OCI-LY1 (cell line): ENCODE results near the gene C3orf22.

Experiments
- H2AFZ ChIP-seq: fragments of 200-600 bp; sonication (generic), shearing (Covaris generic); 2 replicates; pipeline ENCODE4 v1.6.0; 2014; ENCODE audit warnings: antibody characterized with exemption, mild to moderate bottlenecking, low read length
- H3F3A ChIP-seq: fragments of 200-600 bp; sonication (generic), shearing (Covaris generic); 2 replicates; pipeline ENCODE4 v1.6.0; 2014; ENCODE audit warnings: mild to moderate bottlenecking, antibody characterized with exemption, low read length, moderate library complexity; ENCODE audit not compliant: insufficient read depth
- H3K27ac ChIP-seq: fragments of 200-600 bp; sonication (generic); 2 replicates; pipeline ENCODE4 v1.5.1; 2014; ENCODE audit warnings: low read length, mixed run types, mild to moderate bottlenecking, low read depth; ENCODE audit not compliant: poor library complexity, severe bottlenecking
- H3K27me3 ChIP-seq: fragments of 200-600 bp; sonication (generic); 2 replicates; pipeline ENCODE4 v1.6.0; 2014; ENCODE audit warnings: antibody characterized with exemption, mild to moderate bottlenecking, low read length, moderate library complexity; ENCODE audit not compliant: insufficient read depth
- H3K36me3 ChIP-seq: fragments of 200-600 bp; sonication (generic); 2 replicates; pipeline ENCODE4 v1.6.1; 2014; ENCODE audit warnings: mild to moderate bottlenecking, antibody characterized with exemption, low read length, moderate library complexity, mixed read lengths; ENCODE audit not compliant: insufficient read depth
- H3K4me1 ChIP-seq: fragments of 200-600 bp; sonication (generic); 2 replicates; pipeline ENCODE4 v1.5.1; 2014; ENCODE audit warnings: mild to moderate bottlenecking, low read length, moderate library complexity; ENCODE audit not compliant: insufficient read depth, severe bottlenecking
- H3K4me2 ChIP-seq: fragments of 200-600 bp; sonication (generic), shearing (Covaris generic); 2 replicates; pipeline ENCODE4 v1.6.1; 2014; ENCODE audit warnings: low read length
- H3K4me3 ChIP-seq: fragments of 200-600 bp; sonication (generic); 2 replicates; pipeline ENCODE4 v1.5.1; 2014; ENCODE audit warnings: low read length, low read depth, mild to moderate bottlenecking, mixed read lengths; ENCODE audit not compliant: poor library complexity, severe bottlenecking
- H3K79me2 ChIP-seq: fragments of 200-600 bp; shearing (Covaris generic); 2 replicates; pipeline ENCODE4 v1.6.1; 2016; ENCODE audit warnings: mixed run types, low read length, mixed read lengths; ENCODE audit not compliant: insufficient read depth
- H3K9ac ChIP-seq: fragments of 200-600 bp; sonication (generic), shearing (Covaris generic); 2 replicates; pipeline ENCODE4 v1.6.1; 2014; ENCODE audit warnings: mild to moderate bottlenecking, low read length, mixed read lengths
- H3K9me2 ChIP-seq: fragments of 200-600 bp; sonication (generic), shearing (Covaris generic); 2 replicates; pipeline ENCODE4 v1.6.1; 2014; ENCODE audit warnings: low read depth, mild to moderate bottlenecking, low read length, mixed read lengths
- H3K9me3 ChIP-seq: fragments of 200-600 bp; shearing (Covaris generic); 2 replicates; pipeline ENCODE4 v1.6.1; 2014; ENCODE audit warnings: low read length, mixed read lengths
- H4K20me1 ChIP-seq: fragments of 200-600 bp; sonication (generic), shearing (Covaris generic); 2 replicates; pipeline ENCODE4 v1.6.0; 2016; ENCODE audit warnings: mild to moderate bottlenecking, low read length; ENCODE audit not compliant: insufficient read depth
- EZH2 ChIP-seq: fragments of 200-600 bp; sonication (generic), shearing (Covaris generic); IDR thresholded peaks from 2 replicates; pipeline ENCODE4 v1.8.0; 2017; ENCODE audit warnings: borderline replicate concordance, mixed run types, mild to moderate bottlenecking, antibody characterized with exemption, low read length, moderate library complexity, mixed read lengths
- TF ChIP-seq, protein P1 (sequence below): fragments of 200-600 bp; sonication (generic), shearing (Covaris generic); IDR thresholded peaks from 2 replicates; pipeline ENCODE4 v1.5.1; 2017; ENCODE audit warnings: mild to moderate bottlenecking, antibody characterized with exemption, low read length, moderate library complexity, mixed read lengths

C3orf22 gene, protein sequence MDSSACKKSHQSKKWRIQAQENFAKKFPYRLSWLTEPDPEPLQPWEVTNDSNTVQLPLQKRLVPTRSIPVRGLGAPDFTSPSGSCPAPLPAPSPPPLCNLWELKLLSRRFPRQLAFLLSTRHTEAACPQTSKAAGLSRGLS

DNA sequence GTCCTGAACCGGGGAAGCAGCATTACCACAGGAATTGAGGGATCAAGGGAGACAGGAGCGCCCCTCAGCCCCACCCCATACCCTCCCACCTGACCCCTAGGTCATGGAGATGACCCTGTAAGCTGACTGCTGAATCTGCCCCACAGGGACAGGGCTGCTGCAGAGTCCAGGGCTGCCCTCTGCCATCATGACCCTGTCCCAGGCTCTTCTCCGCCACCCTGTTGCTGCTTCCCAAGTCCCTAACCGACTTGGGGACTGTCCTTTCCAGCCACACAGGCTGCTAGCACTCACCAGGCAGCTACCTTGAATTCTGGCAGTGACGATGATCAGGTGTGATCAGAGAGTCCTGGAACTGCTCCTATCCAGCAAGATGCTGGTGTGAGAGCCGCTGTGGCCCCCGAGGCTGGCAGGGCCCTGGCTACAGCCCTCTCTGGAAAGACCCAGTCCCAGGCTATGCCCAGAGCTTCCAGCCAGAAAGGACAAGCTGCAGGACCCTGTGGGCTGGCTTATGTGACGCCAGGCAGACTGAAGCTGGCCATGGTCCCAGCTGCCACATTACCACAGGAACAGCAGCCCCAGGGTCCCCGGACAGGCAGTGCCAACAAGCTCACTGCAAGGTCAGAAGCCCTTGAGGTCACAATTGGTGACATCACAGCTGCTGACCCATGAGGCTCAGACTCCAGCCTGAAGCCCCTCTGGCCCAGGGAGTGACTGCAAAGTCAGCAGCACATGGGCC, at the start of gene C3orf22:
C3orf22 (minus strand) TSS at position 597 of the 736 bp plus-strand sequence. CDS start 5,542 bp downstream, outside the sequence.
- Histone ChIP-seq H4K20me1 (no peaks in the 10 kb centered on the region), H3K27ac (no peak within 1 kb of the TSS), H2AFZ (no peak within 1 kb of the TSS), H3F3A (no peaks in the 10 kb centered on the region), H3K9me3 (no peaks in the 10 kb centered on the region), H3K9me2 (no peaks in the 10 kb centered on the region), H3K4me2 (no peak within 1 kb of the TSS), H3K79me2 (no peaks in the 10 kb centered on the region), H3K9ac (no peak within 1 kb of the TSS), H3K27me3 (no peaks in the 10 kb centered on the region), H3K36me3 (no peaks in the 10 kb centered on the region), H3K4me3 (no peak within 1 kb of the TSS), H3K4me1 (no peaks in the 10 kb centered on the region)
- TF ChIP-seq, protein P1, sequence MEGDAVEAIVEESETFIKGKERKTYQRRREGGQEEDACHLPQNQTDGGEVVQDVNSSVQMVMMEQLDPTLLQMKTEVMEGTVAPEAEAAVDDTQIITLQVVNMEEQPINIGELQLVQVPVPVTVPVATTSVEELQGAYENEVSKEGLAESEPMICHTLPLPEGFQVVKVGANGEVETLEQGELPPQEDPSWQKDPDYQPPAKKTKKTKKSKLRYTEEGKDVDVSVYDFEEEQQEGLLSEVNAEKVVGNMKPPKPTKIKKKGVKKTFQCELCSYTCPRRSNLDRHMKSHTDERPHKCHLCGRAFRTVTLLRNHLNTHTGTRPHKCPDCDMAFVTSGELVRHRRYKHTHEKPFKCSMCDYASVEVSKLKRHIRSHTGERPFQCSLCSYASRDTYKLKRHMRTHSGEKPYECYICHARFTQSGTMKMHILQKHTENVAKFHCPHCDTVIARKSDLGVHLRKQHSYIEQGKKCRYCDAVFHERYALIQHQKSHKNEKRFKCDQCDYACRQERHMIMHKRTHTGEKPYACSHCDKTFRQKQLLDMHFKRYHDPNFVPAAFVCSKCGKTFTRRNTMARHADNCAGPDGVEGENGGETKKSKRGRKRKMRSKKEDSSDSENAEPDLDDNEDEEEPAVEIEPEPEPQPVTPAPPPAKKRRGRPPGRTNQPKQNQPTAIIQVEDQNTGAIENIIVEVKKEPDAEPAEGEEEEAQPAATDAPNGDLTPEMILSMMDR, result no peak
- no peak for TF ChIP-seq EZH2

DNA sequence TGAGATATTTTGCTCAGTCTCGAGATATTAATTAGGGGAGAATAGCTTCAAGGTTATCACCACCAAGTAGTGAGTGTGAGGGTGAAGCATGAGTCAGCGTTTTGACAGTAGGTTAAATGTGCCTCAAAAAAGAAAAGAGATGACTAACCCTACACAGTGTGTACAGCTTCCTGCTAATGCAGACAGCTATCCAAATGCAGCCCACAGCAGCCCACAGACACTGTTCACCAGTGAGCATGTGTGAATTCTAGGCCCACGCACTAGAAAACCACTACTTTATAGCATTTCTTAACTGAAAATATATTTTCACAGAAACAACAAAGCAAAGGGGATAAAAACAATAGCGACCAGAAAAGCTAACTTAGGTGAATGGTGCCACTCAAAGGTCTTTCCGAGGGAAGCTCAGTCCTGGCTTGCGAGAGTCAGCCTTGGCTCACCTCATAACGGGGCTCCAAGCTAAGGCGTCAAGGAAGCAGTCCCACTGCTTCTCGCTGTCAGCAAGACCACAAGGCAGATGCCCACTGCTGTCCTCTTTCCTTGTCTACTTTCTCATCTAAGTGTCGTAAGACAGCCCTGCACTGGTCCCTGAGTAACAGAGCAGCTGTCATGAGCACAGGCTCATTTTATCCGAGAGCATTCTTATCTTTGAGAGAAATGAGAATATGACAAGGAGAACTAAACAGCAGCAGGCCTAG, 48.6 kb upstream of the C3orf22 start:
- H4K20me1 ChIP-seq, result no peaks in the 10 kb centered on the region
- H3K4me3 ChIP-seq, result no peak overlapping the region
- TF ChIP-seq, protein P1, result no peak
- no peak for TF ChIP-seq EZH2
- H3K27me3 ChIP-seq, result no peaks in the 10 kb centered on the region
- H2AFZ ChIP-seq, result no peak overlapping the region
- H3F3A ChIP-seq, result no peaks in the 10 kb centered on the region
- H3K79me2 ChIP-seq, result no peaks in the 10 kb centered on the region
- no peak overlapping the region for H3K4me2 ChIP-seq
- H3K9ac ChIP-seq, result no peak overlapping the region
- H3K9me2 ChIP-seq, result no peaks in the 10 kb centered on the region
- H3K27ac ChIP-seq, result no peak overlapping the region
- H3K36me3 ChIP-seq, result no peaks in the 10 kb centered on the region
- H3K4me1 ChIP-seq, result no peaks in the 10 kb centered on the region
- H3K9me3 ChIP-seq, result no peaks in the 10 kb centered on the region

DNA sequence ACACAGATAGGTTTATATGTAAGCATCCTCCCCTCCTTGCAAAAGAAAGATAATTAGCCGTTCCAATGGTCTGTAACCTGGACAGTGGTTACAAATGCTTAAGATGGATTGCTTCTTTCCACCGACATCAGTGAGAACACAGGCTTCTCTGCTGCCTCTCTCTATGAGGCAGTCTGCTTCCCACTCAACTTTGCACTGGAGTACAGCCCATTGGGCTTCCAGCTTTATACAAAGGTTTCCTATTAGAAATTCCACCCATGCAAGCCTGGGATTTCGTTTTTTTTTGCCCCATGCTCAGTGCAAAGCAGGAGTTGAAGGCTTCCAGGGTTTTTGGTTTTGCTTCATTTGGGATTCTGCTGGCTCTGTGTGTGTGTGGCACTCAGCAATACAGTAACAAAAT, 47.3 kb upstream of the C3orf22 start:
- Histone ChIP-seq H3K27ac (no peak overlapping the region), H3K4me3 (no peak overlapping the region), H3K9me2 (no peaks in the 10 kb centered on the region), H3K79me2 (no peaks in the 10 kb centered on the region), H3K4me2 (no peak overlapping the region), H3K9ac (no peak overlapping the region), H3K9me3 (no peaks in the 10 kb centered on the region), H3K4me1 (no peaks in the 10 kb centered on the region), H4K20me1 (no peaks in the 10 kb centered on the region), H3F3A (no peaks in the 10 kb centered on the region), H2AFZ (no peak overlapping the region), H3K36me3 (no peaks in the 10 kb centered on the region), H3K27me3 (no peaks in the 10 kb centered on the region)
- no peak for TF ChIP-seq EZH2
- TF ChIP-seq, protein P1, result no peak
